ENCODE results near the gene ITPR1.
"Not testable (repeated sequence)": the region's sequence is repeated elsewhere in the genome, so short reads cannot be mapped to it uniquely, and the experiment has no call there.

- TF ChIP-seq POLR2AphosphoS5 (IDR thresholded peaks at IDR 0.05); CTCF (IDR thresholded peaks at IDR 0.05); POLR2A (IDR thresholded peaks at IDR 0.05); EP300 (IDR thresholded peaks at IDR 0.05; ENCODE audit: low read depth): not testable (repeated sequence)
Observed at GRCh38 chr3:4456780-4457179, 36.4 kb upstream of the ITPR1 start.
